Panc1 (cell line): ENCODE results near the gene GZMM. TPM values are rescaled to one million over a fixed set of nuclear protein-coding genes. Genes with fewer than 3 reads are reported as not detected.

Source experiments
- ATAC-seq: fragments of 200-7000 bp; cut with Tn5 transposase; 2 replicates; pipeline ENCODE4 v1.9.1; 2020; ENCODE audit warnings: mild to moderate bottlenecking, moderate library complexity
- BruUV-seq: library from RNA; stranded (reverse); fragments of 400-500 nt; replicated peaks from 2 replicates; lab custom pipeline; 2021; lab: Mats Ljungman, UMichigan
- CTCF ChIA-PET: fragments of 300-600 bp; sonication (Branson Sonifier 250); formaldehyde crosslinking; loops from one replicate; lab custom pipeline; 2022; ENCODE audit warnings: antibody characterized with exemption; lab: Charles Lee
- POLR2A ChIA-PET: fragments of 300-600 bp; sonication (Branson Sonifier 250); formaldehyde crosslinking; loops from one replicate; lab custom pipeline; 2022; ENCODE audit warnings: antibody characterized with exemption; lab: Charles Lee
- DNase-seq: peaks from one replicate; pipeline ENCODE4 v3.0.0-alpha.2; 2010; ENCODE audit warnings: low read depth, low spot score
- H3K27ac ChIP-seq: 2 replicates; pipeline ENCODE4 v1.5.1; 2011; ENCODE audit warnings: mild to moderate bottlenecking, low read length, inconsistent platforms
- H3K27me3 ChIP-seq: fragments of 200-500 bp; sonication (Bioruptor generic); 2 replicates; pipeline ENCODE4 v1.6.0; 2014; ENCODE audit warnings: low read length, inconsistent platforms; ENCODE audit not compliant: control insufficient read depth, insufficient read depth
- H3K36me3 ChIP-seq: fragments of 200-500 bp; sonication (Bioruptor generic); 2 replicates; pipeline ENCODE4 v1.5.1; 2014; ENCODE audit warnings: inconsistent platforms, mild to moderate bottlenecking, low read length, moderate library complexity; ENCODE audit not compliant: control insufficient read depth, insufficient read depth
- H3K4me1 ChIP-seq: 2 replicates; pipeline ENCODE4 v1.5.1; 2011; ENCODE audit warnings: inconsistent platforms, mild to moderate bottlenecking, low read length, moderate library complexity; ENCODE audit not compliant: control insufficient read depth, insufficient read depth
- H3K4me3 ChIP-seq, 2 experiments: 2 replicates each; pipeline ENCODE4 v1.5.1; 2011 to 2012; ENCODE audit warnings: low read depth in 2 of 2, low read length in 2 of 2, mild to moderate bottlenecking in 2 of 2, inconsistent platforms in 1 of 2, moderate library complexity in 1 of 2
- H3K9me3 ChIP-seq: fragments of 200-500 bp; sonication (Bioruptor generic); 2 replicates; pipeline ENCODE4 v1.5.1; 2014; ENCODE audit warnings: low read depth, mild to moderate bottlenecking, inconsistent platforms, low read length, moderate library complexity; ENCODE audit not compliant: control insufficient read depth, insufficient read depth
- POLR2AphosphoS5 ChIP-seq: IDR thresholded peaks from 2 replicates; pipeline ENCODE4 v1.6.1; 2012; ENCODE audit warnings: mild to moderate bottlenecking, low read depth, low read length, moderate library complexity
- SIN3A ChIP-seq: IDR thresholded peaks from 2 replicates; pipeline ENCODE4 v1.6.1; 2012; ENCODE audit warnings: low read depth, mild to moderate bottlenecking, low read length, moderate library complexity, borderline replicate concordance; ENCODE audit not compliant: insufficient read depth
- TCF7L2 ChIP-seq: IDR thresholded peaks from 2 replicates; pipeline ENCODE4 v1.6.1; 2011; ENCODE audit warnings: mild to moderate bottlenecking, low read depth, low read length, inconsistent platforms
- in situ Hi-C: cut with HindIII; loops from 2 replicates; pipeline ENCODE4 v1.10.0; 2016; ENCODE audit warnings: low sequenced_read_pairs, low pct_unique_long_range_greater_than_20kb
- intact Hi-C: fragments of 100-400 bp; cut with micrococcal nuclease; formaldehyde crosslinking; loops from one replicate; pipeline ENCODE4 v1.10.0; 2022; ENCODE audit not compliant: unreplicated experiment
- total RNA-seq: library from RNA; stranded (reverse); gene quantifications from one replicate; pipeline ENCODE4 v1.2.1, GENCODE V29; 2021; ENCODE audit not compliant: unreplicated experiment
- TF ChIP-seq, protein P1 (sequence below): fragments of 450-650 bp; IDR thresholded peaks from 2 replicates; pipeline ENCODE4 v1.5.1; 2017; ENCODE audit warnings: mild to moderate bottlenecking
- TF ChIP-seq, protein P2 (sequence below), 2 experiments: IDR thresholded peaks; 2 replicates each; pipeline ENCODE4 v1.6.1; 2011 to 2012; ENCODE audit warnings: low read depth in 2 of 2, control low read depth in 1 of 2, low read length in 1 of 2, mild to moderate bottlenecking in 1 of 2, moderate library complexity in 1 of 2; ENCODE audit not compliant: insufficient read depth in 1 of 2

The GZMM gene
- total RNA-seq, 1 experiment from 2014 or later = 0.69 TPM

- Histone ChIP-seq H3K36me3 (no peaks in the 10 kb centered on the region), H3K9me3 (no peaks in the 10 kb centered on the region), H3K4me1 (no peaks in the 10 kb centered on the region), H3K27me3 (no peaks in the 10 kb centered on the region), H3K27ac (no peak overlapping the region), H3K4me3 (no peak overlapping the region)
- ATAC-seq (no peak), DNase-seq (no peak)
- intact Hi-C loops (no loop called here), in situ Hi-C loops (no loop called here)
- TF ChIP-seq, protein P1, sequence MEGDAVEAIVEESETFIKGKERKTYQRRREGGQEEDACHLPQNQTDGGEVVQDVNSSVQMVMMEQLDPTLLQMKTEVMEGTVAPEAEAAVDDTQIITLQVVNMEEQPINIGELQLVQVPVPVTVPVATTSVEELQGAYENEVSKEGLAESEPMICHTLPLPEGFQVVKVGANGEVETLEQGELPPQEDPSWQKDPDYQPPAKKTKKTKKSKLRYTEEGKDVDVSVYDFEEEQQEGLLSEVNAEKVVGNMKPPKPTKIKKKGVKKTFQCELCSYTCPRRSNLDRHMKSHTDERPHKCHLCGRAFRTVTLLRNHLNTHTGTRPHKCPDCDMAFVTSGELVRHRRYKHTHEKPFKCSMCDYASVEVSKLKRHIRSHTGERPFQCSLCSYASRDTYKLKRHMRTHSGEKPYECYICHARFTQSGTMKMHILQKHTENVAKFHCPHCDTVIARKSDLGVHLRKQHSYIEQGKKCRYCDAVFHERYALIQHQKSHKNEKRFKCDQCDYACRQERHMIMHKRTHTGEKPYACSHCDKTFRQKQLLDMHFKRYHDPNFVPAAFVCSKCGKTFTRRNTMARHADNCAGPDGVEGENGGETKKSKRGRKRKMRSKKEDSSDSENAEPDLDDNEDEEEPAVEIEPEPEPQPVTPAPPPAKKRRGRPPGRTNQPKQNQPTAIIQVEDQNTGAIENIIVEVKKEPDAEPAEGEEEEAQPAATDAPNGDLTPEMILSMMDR = no peak
- TF ChIP-seq TCF7L2 = no peak
- no peak for TF ChIP-seq POLR2AphosphoS5
- TF ChIP-seq, protein P2, sequence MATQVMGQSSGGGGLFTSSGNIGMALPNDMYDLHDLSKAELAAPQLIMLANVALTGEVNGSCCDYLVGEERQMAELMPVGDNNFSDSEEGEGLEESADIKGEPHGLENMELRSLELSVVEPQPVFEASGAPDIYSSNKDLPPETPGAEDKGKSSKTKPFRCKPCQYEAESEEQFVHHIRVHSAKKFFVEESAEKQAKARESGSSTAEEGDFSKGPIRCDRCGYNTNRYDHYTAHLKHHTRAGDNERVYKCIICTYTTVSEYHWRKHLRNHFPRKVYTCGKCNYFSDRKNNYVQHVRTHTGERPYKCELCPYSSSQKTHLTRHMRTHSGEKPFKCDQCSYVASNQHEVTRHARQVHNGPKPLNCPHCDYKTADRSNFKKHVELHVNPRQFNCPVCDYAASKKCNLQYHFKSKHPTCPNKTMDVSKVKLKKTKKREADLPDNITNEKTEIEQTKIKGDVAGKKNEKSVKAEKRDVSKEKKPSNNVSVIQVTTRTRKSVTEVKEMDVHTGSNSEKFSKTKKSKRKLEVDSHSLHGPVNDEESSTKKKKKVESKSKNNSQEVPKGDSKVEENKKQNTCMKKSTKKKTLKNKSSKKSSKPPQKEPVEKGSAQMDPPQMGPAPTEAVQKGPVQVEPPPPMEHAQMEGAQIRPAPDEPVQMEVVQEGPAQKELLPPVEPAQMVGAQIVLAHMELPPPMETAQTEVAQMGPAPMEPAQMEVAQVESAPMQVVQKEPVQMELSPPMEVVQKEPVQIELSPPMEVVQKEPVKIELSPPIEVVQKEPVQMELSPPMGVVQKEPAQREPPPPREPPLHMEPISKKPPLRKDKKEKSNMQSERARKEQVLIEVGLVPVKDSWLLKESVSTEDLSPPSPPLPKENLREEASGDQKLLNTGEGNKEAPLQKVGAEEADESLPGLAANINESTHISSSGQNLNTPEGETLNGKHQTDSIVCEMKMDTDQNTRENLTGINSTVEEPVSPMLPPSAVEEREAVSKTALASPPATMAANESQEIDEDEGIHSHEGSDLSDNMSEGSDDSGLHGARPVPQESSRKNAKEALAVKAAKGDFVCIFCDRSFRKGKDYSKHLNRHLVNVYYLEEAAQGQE (IDR thresholded peaks at IDR 0.05; ENCODE audit: insufficient read depth in 1 of 2, low read depth in 2 of 2, low read length in 1 of 2) = no peak
- TF ChIP-seq SIN3A = no peak
- ChIA-PET CTCF (no interaction called here), POLR2A (no interaction called here)
- no TSS peak for BruUV-seq
Observed at GRCh38 chr19:542173-542866, 1.5 kb upstream of the GZMM start.

DNA sequence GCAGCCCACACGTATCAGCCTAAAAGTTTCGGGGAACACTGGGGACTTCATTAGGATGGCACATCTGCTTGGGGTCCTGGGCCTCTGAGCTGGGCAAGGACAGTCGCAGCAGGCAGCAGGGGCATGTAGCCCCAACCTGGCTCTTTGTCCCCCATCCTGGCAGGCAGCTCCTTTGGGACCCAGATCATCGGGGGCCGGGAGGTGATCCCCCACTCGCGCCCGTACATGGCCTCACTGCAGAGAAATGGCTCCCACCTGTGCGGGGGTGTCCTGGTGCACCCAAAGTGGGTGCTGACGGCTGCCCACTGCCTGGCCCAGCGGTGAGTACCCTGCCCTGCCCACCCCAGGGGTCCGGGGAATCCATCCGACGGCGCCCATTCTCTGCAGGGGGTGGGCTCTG lies 3.3 kb downstream of the GZMM start:
- DNase-seq = no peak
- CTCF ChIA-PET = interaction anchor here (0.5 kb wide), 1 partner anchor 35 kb away, joined by 4 read pairs; no protein-coding TSS in a partner anchor
- Histone ChIP-seq H3K9me3 (no peaks in the 10 kb centered on the region), H3K27ac (no peak overlapping the region), H3K36me3 (no peaks in the 10 kb centered on the region), H3K4me3 (no peak overlapping the region), H3K4me1 (no peaks in the 10 kb centered on the region), H3K27me3 (no peaks in the 10 kb centered on the region)
- no TSS peak for BruUV-seq
- in situ Hi-C loops (no loop called here), intact Hi-C loops (no loop called here)
- TF ChIP-seq TCF7L2 = no peak
- TF ChIP-seq, protein P1 = no peak
- POLR2A ChIA-PET = no interaction called here
- no peak for ATAC-seq
